Caco-2 (cell line): ENCODE results near the gene TMEM35A. TPM values are rescaled to one million over a fixed set of nuclear protein-coding genes. Genes with fewer than 3 reads are reported as not detected.

Experiments
- BruUV-seq: library from RNA; stranded (reverse); fragments of 400-500 nt; replicated peaks from 2 replicates; lab custom pipeline; 2021; lab: Mats Ljungman, UMichigan
- CTCF ChIA-PET: fragments of 300-600 bp; sonication (Branson Sonifier 250); formaldehyde crosslinking; loops from one replicate; lab custom pipeline; 2022; ENCODE audit warnings: antibody characterized with exemption; lab: Charles Lee
- POLR2A ChIA-PET: fragments of 300-600 bp; sonication (Branson Sonifier 250); formaldehyde crosslinking; loops from one replicate; lab custom pipeline; 2022; ENCODE audit warnings: antibody characterized with exemption; lab: Charles Lee
- DNase-seq, 2 experiments: peaks; one replicate each; pipeline versions ENCODE4 v3.0.0 to v3.0.0-alpha.2; 2020 to 2022
- H3K27me3 ChIP-seq: replicated peaks from 2 replicates; pipeline ENCODE4 v1.6.0; 2011; ENCODE audit warnings: low read length; ENCODE audit not compliant: control insufficient read depth, insufficient read depth
- H3K36me3 ChIP-seq: 2 replicates; pipeline ENCODE4 v1.5.1; 2011; ENCODE audit warnings: low read length; ENCODE audit not compliant: control insufficient read depth, insufficient read depth
- H3K4me1 ChIP-seq: fragments of 250-450 bp; sonication (Bioruptor Pico); 2 replicates; pipeline ENCODE4 v1.5.1; 2020; ENCODE audit warnings: mild to moderate bottlenecking
- H3K4me3 ChIP-seq: 2 replicates; pipeline ENCODE4 v1.5.1; 2011; ENCODE audit warnings: low read depth, mild to moderate bottlenecking, control low read depth, low read length
- H3K9me3 ChIP-seq: fragments of 250-450 bp; sonication (Bioruptor Pico); 2 replicates; pipeline ENCODE4 v1.5.1; 2020; ENCODE audit warnings: mild to moderate bottlenecking, moderate library complexity
- H3K27ac Mint-ChIP-seq: one replicate; pipeline ENCODE4 v1.8.0; 2022; ENCODE audit warnings: mixed read lengths; ENCODE audit not compliant: unreplicated experiment
- H3K27me3 Mint-ChIP-seq: one replicate; pipeline ENCODE4 v1.8.0; 2022; ENCODE audit warnings: mixed read lengths; ENCODE audit not compliant: insufficient read depth, unreplicated experiment
- H3K36me3 Mint-ChIP-seq: one replicate; pipeline ENCODE4 v1.8.0; 2022; ENCODE audit warnings: mild to moderate bottlenecking, mixed read lengths; ENCODE audit not compliant: insufficient read depth, unreplicated experiment
- H3K4me1 Mint-ChIP-seq: one replicate; pipeline ENCODE4 v1.8.0; 2022; ENCODE audit warnings: low read depth, mixed read lengths; ENCODE audit not compliant: unreplicated experiment
- H3K4me3 Mint-ChIP-seq: one replicate; pipeline ENCODE4 v1.8.0; 2022; ENCODE audit warnings: mild to moderate bottlenecking, moderate library complexity, mixed read lengths; ENCODE audit not compliant: unreplicated experiment
- H3K9me3 Mint-ChIP-seq: one replicate; pipeline ENCODE4 v1.8.0; 2022; ENCODE audit warnings: mixed read lengths; ENCODE audit not compliant: unreplicated experiment
- intact Hi-C: fragments of 100-400 bp; cut with micrococcal nuclease; formaldehyde crosslinking; loops from one replicate; pipeline ENCODE4 v1.10.0; 2022; ENCODE audit not compliant: unreplicated experiment
- total RNA-seq: library from RNA; stranded (reverse); gene quantifications from 2 replicates; pipeline ENCODE4 v1.2.3, GENCODE V29; 2022
- TF ChIP-seq, protein P1 (sequence below), 2 experiments: fragments of 200-600 bp in 1 of 2; IDR thresholded peaks; 1 replicate in 1 of 2; 2 replicates in 1 of 2; pipeline versions ENCODE4 v1.5.1 to v1.8.0; 2011 to 2022; ENCODE audit warnings: antibody characterized with exemption in 1 of 2, control low read depth in 1 of 2, inconsistent platforms in 1 of 2, low read depth in 1 of 2, low read length in 1 of 2, mild to moderate bottlenecking in 1 of 2, moderate library complexity in 1 of 2; ENCODE audit not compliant: insufficient read depth in 1 of 2, severe bottlenecking in 1 of 2, unreplicated experiment in 1 of 2

Gene TMEM35A
- total RNA-seq, 1 experiment from 2014 or later = not detected

DNA sequence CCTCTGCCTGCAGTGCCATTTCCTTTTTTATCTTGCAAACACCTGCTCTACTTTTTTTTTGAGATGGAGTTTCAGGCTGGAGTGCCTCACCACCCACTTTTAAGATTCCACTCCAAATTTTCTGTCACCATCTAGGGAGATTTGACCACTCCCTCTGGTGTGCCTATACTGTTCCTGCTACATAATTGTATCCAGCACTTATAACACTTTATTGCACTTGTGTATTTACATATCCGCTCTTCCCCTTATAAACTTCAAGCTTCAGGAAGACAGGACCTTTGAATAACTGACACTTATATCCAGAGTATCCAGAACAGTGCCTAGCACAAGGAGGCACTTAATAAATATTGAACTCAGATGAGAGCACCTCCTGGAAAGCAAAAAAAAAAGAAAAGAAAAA lies 13.1 kb downstream of the TMEM35A start:
- Mint-ChIP-seq H3K36me3 (no peaks in the 10 kb centered on the region), H3K27ac (no peak overlapping the region), H3K4me1 (no peaks in the 10 kb centered on the region), H3K27me3 (peaks cover 3% of the 10 kb centered on the region), H3K4me3 (no peak overlapping the region), H3K9me3 (no peaks in the 10 kb centered on the region)
- TF ChIP-seq, protein P1, sequence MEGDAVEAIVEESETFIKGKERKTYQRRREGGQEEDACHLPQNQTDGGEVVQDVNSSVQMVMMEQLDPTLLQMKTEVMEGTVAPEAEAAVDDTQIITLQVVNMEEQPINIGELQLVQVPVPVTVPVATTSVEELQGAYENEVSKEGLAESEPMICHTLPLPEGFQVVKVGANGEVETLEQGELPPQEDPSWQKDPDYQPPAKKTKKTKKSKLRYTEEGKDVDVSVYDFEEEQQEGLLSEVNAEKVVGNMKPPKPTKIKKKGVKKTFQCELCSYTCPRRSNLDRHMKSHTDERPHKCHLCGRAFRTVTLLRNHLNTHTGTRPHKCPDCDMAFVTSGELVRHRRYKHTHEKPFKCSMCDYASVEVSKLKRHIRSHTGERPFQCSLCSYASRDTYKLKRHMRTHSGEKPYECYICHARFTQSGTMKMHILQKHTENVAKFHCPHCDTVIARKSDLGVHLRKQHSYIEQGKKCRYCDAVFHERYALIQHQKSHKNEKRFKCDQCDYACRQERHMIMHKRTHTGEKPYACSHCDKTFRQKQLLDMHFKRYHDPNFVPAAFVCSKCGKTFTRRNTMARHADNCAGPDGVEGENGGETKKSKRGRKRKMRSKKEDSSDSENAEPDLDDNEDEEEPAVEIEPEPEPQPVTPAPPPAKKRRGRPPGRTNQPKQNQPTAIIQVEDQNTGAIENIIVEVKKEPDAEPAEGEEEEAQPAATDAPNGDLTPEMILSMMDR (IDR thresholded peaks at IDR 0.05; ENCODE audit: insufficient read depth in 1 of 2, low read depth in 1 of 2, low read length in 1 of 2, severe bottlenecking in 1 of 2, unreplicated experiment in 1 of 2) = no peak
- no TSS peak for BruUV-seq
- Histone ChIP-seq H3K27me3 (no peaks in the 10 kb centered on the region), H3K4me1 (no peaks in the 10 kb centered on the region), H3K36me3 (no peaks in the 10 kb centered on the region), H3K9me3 (no peaks in the 10 kb centered on the region), H3K4me3 (no peak overlapping the region)
- CTCF ChIA-PET = no interaction called here
- intact Hi-C loops = loop anchor here (10.0 kb wide), 1 partner anchor 197 kb away; no protein-coding TSS in a partner anchor
- no peak for DNase-seq
- POLR2A ChIA-PET = no interaction called here

DNA sequence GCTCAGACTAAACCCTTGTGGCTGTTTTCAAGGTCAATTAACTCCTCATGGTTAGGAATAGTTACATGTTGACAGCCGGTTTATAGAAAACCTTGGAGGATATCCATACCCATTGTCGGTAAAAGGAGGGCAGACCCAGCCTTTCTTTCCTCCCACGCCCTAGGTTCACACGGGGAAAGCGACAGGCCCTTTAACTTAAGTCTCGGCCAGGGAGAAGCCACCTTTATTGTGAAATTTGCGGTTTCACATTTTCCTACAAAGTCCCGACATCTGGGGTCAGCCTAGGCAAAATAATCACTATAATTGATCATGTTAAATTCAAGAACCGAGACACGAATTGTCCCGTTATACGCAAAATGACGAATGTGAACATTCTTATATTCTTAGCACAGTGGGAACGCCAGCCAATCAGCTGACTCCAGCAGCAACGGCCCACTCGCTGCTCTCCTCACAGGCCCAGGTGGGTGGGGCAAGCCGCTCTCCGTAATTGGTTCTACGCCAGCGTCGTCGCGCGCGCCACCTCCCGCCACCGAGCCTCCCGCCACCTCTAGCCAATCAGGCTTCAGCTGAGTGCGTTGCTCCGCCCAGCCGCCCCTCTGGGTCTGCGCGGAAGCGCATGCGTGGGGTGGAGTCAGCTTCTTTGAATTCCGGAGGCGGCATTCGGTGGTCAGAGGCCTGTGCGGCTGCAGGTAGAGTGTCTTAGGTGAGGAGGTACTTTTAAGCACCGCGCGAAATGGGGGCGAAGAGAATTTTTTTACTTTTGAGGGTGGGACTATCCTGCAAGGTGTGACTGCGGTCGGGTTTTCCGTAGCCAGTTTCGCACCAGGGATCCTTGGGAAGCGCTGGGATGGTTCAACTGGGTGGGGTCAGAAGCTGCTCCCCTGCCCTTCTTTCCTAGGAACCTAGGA lies 19.1 kb downstream of the TMEM35A start, which contains the start of gene CENPI:
Gene CENPI (plus strand): TSS at position 659 of the 908 bp plus-strand sequence. CDS start 2,867 bp downstream, outside the sequence.
- Mint-ChIP-seq H3K27ac (peak within 1 kb of the TSS; percentile 82), H3K9me3 (no peaks in the 10 kb centered on the region), H3K4me1 (peaks cover 17% of the 10 kb centered on the region), H3K4me3 (peak within 1 kb of the TSS; percentile 86), H3K36me3 (peaks cover 14% of the 10 kb centered on the region), H3K27me3 (no peaks in the 10 kb centered on the region)
- H3K27me3 ChIP-seq = no peaks in the 10 kb centered on the region
- ChIA-PET POLR2A (interaction anchor here (0.8 to 1.2 kb wide), 3 partner anchors 32 to 223 kb away, joined by 3 to 7 read pairs (median 5); partner anchors contain the start of genes NOX1 and XKRX), CTCF (interaction anchor here (0.5 to 1.2 kb wide), 2 partner anchors 11 to 169 kb away, joined by 3 to 4 read pairs; partner anchors contain the start of gene XKRX)
- TF ChIP-seq, protein P1 (IDR thresholded peaks at IDR 0.05; ENCODE audit: insufficient read depth in 1 of 2, low read depth in 1 of 2, low read length in 1 of 2, severe bottlenecking in 1 of 2, unreplicated experiment in 1 of 2) = no peak
- H3K36me3 ChIP-seq = no peaks in the 10 kb centered on the region
- intact Hi-C loops = loop anchor here (1.0 to 10.0 kb wide), 4 partner anchors 47 to 203 kb away; no protein-coding TSS in a partner anchor
- DNase-seq = peak; percentile 94 to 95
- no TSS peak for BruUV-seq
- no peaks in the 10 kb centered on the region for H3K4me1 ChIP-seq
- no peaks in the 10 kb centered on the region for H3K9me3 ChIP-seq
- peak within 1 kb of the TSS; percentile 63 for H3K4me3 ChIP-seq

DNA sequence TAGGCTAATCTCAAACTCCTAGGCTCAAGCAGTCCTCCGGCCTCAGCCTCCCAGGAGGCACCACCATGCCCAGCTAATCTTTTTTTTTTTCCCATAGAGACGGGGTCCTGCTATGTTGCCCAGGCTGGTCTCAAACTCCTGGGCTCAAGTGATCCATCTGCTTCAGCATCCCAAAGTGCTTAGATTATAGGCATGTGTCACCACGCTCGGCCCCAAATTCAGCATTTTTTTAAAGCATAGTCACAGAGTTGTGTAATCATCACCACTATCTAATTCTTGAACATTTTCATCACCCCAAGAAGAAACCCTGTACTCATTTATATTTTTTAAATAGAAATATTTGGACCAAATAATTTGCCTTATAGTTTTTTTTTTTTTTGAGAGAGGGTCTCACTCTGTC lies 29.6 kb downstream of the TMEM35A start:
- no peaks in the 10 kb centered on the region for H3K4me1 Mint-ChIP-seq
- H3K4me3 Mint-ChIP-seq = no peak overlapping the region
- POLR2A ChIA-PET = no interaction called here
- intact Hi-C loops = no loop called here
- TF ChIP-seq, protein P1 (IDR thresholded peaks at IDR 0.05; ENCODE audit: insufficient read depth in 1 of 2, low read depth in 1 of 2, low read length in 1 of 2, severe bottlenecking in 1 of 2, unreplicated experiment in 1 of 2) = no peak
- H3K27me3 ChIP-seq = no peaks in the 10 kb centered on the region
- CTCF ChIA-PET = no interaction called here
- no TSS peak for BruUV-seq
- H3K36me3 Mint-ChIP-seq = peaks cover 37% of the 10 kb centered on the region
- H3K4me3 ChIP-seq = no peak overlapping the region
- H3K36me3 ChIP-seq = no peaks in the 10 kb centered on the region
- no peaks in the 10 kb centered on the region for H3K9me3 Mint-ChIP-seq
- H3K4me1 ChIP-seq = no peaks in the 10 kb centered on the region
- DNase-seq = no peak
- no peak overlapping the region for H3K27ac Mint-ChIP-seq
- no peaks in the 10 kb centered on the region for H3K27me3 Mint-ChIP-seq
- H3K9me3 ChIP-seq = no peaks in the 10 kb centered on the region
